Left cardiac atrium (tissue), 4 donors: ENCODE results near the gene CZIB. TPM values are rescaled to one million over a fixed set of nuclear protein-coding genes. Genes with fewer than 3 reads are reported as not detected.
"Not testable (repeated sequence)": the region's sequence is repeated elsewhere in the genome, so short reads cannot be mapped to it uniquely, and the experiment has no call there.

Source experiments
- ATAC-seq, 2 donors: fragments of 200-7000 bp; cut with Tn5 transposase; one replicate each; pipeline ENCODE4 v1.9.1; 2020; ENCODE audit warnings: mild to moderate bottlenecking in 2 of 2, moderate library complexity in 2 of 2
- DNase-seq: peaks from one replicate; pipeline ENCODE4 v3.0.0-alpha.2; 2020
- intact Hi-C, 2 donors: fragments of 100-400 bp; cut with DNase I; formaldehyde crosslinking; loops; one replicate each; pipeline versions ENCODE4 v1.14.1 to v1.15.1; 2022 to 2023
- total RNA-seq, 2 donors: library from RNA; stranded (reverse); fragmentation: NEBNext Ultra II Directional; extraction: Animal tissue kit (Norgen Biotek cat#: 25700); gene quantifications; one replicate each; pipeline ENCODE4 v1.2.1, GENCODE V29; 2021
- donor health status: DM: no; HTN: yes; CAD: no.
- donor health status: DM: no; HTN: yes; CAD: no; lungs with severe emphysema.
- donor health status: DM: yes; HTN: yes; CAD: no.
- donor health status: Dilated cardiomyopathy.

Gene CZIB
- total RNA-seq, 2 donors from 2014 or later = 42.4 to 53.7 TPM

GRCh38 chr1:53196017-53196484 lies 24.4 kb downstream of the CZIB start:
- intact Hi-C loops = no loop called here
- ATAC-seq (peak in 1 of 2 donors; percentile 7), DNase-seq (no peak)

- DNase-seq (no peak), ATAC-seq (no peak)
- intact Hi-C loops = no loop called here
Observed at GRCh38 chr1:53195246-53196016, 25.0 kb downstream of the CZIB start.

- intact Hi-C loops = no loop called here
- ATAC-seq (no peak), DNase-seq (no peak)
Observed at GRCh38 chr1:53190210-53190611, 30.2 kb downstream of the CZIB start.

- DNase-seq (no peak), ATAC-seq (no peak)
- intact Hi-C loops = loop anchor here in 1 of 2 donors (10.0 kb wide), 1 partner anchor 484 kb away; no protein-coding TSS in a partner anchor
Observed at GRCh38 chr1:53189061-53189460, 31.4 kb downstream of the CZIB start.

GRCh38 chr1:53188099-53188498 lies 32.3 kb downstream of the CZIB start:
- no peak for DNase-seq
- intact Hi-C loops = loop anchor here in 1 of 2 donors (10.0 kb wide), 1 partner anchor 483 kb away; no protein-coding TSS in a partner anchor
- ATAC-seq = no peak

GRCh38 chr1:53187401-53187800 lies 33.0 kb downstream of the CZIB start:
- DNase-seq = no peak
- no peak for ATAC-seq
- intact Hi-C loops = loop anchor here in 1 of 2 donors (10.0 kb wide), 1 partner anchor 483 kb away; no protein-coding TSS in a partner anchor

- ATAC-seq (no peak), DNase-seq (no peak)
- intact Hi-C loops = loop anchor here in 1 of 2 donors (10.0 kb wide), 1 partner anchor 482 kb away; no protein-coding TSS in a partner anchor
Observed at GRCh38 chr1:53186533-53186932, 33.9 kb downstream of the CZIB start.

- ATAC-seq, DNase-seq: not testable (repeated sequence)
- intact Hi-C loops = loop anchor here in 1 of 2 donors (10.0 kb wide), 1 partner anchor 481 kb away; no protein-coding TSS in a partner anchor
Observed at GRCh38 chr1:53185955-53186297, 34.5 kb downstream of the CZIB start.

- intact Hi-C loops = loop anchor here in 1 of 2 donors (5.0 to 10.0 kb wide), 2 partner anchors 276 to 479 kb away; no protein-coding TSS in a partner anchor
- DNase-seq (no peak), ATAC-seq (peak; percentile 77 to 83)
Observed at GRCh38 chr1:53183095-53183990, 37.1 kb downstream of the CZIB start.

- peak in 1 of 2 donors; percentile 4 for ATAC-seq
- no peak for DNase-seq
- intact Hi-C loops = loop anchor here in 1 of 2 donors (5.0 to 10.0 kb wide), 2 partner anchors 275 to 478 kb away; no protein-coding TSS in a partner anchor
Observed at GRCh38 chr1:53182716-53183094, 37.7 kb downstream of the CZIB start.

GRCh38 chr1:53182111-53182593 lies 38.3 kb downstream of the CZIB start:
- intact Hi-C loops = loop anchor here in 1 of 2 donors (5.0 to 10.0 kb wide), 2 partner anchors 275 to 477 kb away; no protein-coding TSS in a partner anchor
- DNase-seq = peak; percentile 84
- ATAC-seq = peak; percentile 53 to 64

- intact Hi-C loops = loop anchor here in 1 of 2 donors (5.0 to 10.0 kb wide), 2 partner anchors 274 to 476 kb away; no protein-coding TSS in a partner anchor
- ATAC-seq (no peak), DNase-seq (no peak)
Observed at GRCh38 chr1:53180951-53181350, 39.5 kb downstream of the CZIB start.

- intact Hi-C loops = loop anchor here in 1 of 2 donors (5.0 to 10.0 kb wide), 2 partner anchors 273 to 475 kb away; no protein-coding TSS in a partner anchor
- ATAC-seq (no peak), DNase-seq (no peak)
Observed at GRCh38 chr1:53180226-53180625, 40.2 kb downstream of the CZIB start.

- intact Hi-C loops = no loop called here
- DNase-seq (peak; percentile 39), ATAC-seq (peak; percentile 83 to 86)
Observed at GRCh38 chr1:53176452-53177208, 43.8 kb downstream of the CZIB start.

- ATAC-seq (no peak), DNase-seq (no peak)
- intact Hi-C loops = no loop called here
Observed at GRCh38 chr1:53174971-53175913, 45.2 kb downstream of the CZIB start.

GRCh38 chr1:53172426-53173128 lies 47.9 kb downstream of the CZIB start:
- intact Hi-C loops = no loop called here
- DNase-seq (no peak), ATAC-seq (peak in 1 of 2 donors; percentile 61)

GRCh38 chr1:53166912-53167311 lies 53.5 kb downstream of the CZIB start:
- DNase-seq (no peak), ATAC-seq (peak in 1 of 2 donors; percentile 32)
- intact Hi-C loops = no loop called here
